Activated CD8-positive, alpha-beta T cell treated with anti-CD3 and anti-CD28 coated beads, Interleukin-2, amount 10 ng/mL, durations not matched to agents 7 days and 5 days (primary cell): ENCODE data around the gene STRAP. TPM values are rescaled to one million over a fixed set of nuclear protein-coding genes. Genes with fewer than 3 reads are reported as not detected.
"Not testable (repeated sequence)": the region's sequence is repeated elsewhere in the genome, so short reads cannot be mapped to it uniquely, and the experiment has no call there.

ENCODE experiments used
- ATAC-seq: fragments of 150-1000 bp; cut with Tn5 transposase; one replicate; pipeline ENCODE4 v1.10.0; 2021; ENCODE audit warnings: moderate library complexity
- CTCF ChIA-PET: fragments of 350-600 bp; sonication (Branson Sonifier 250); formaldehyde crosslinking; loops from one replicate; lab custom pipeline; 2021; ENCODE audit warnings: antibody characterized with exemption; lab: Charles Lee
- POLR2A ChIA-PET: fragments of 350-600 bp; sonication (Branson Sonifier 250); formaldehyde crosslinking; loops from one replicate; lab custom pipeline; 2021; ENCODE audit warnings: antibody characterized with exemption; lab: Charles Lee
- DNase-seq: peaks from one replicate; pipeline ENCODE4 v3.0.0-alpha.2; 2020
- H3K27ac Mint-ChIP-seq: one replicate; pipeline ENCODE4 v1.8.0; 2021; ENCODE audit warnings: mild to moderate bottlenecking, mixed read lengths
- H3K27me3 Mint-ChIP-seq: one replicate; pipeline ENCODE4 v1.8.0; 2021; ENCODE audit warnings: low read depth, mixed read lengths
- H3K36me3 Mint-ChIP-seq: one replicate; pipeline ENCODE4 v1.8.0; 2021; ENCODE audit warnings: low read depth, mixed read lengths
- H3K4me1 Mint-ChIP-seq: one replicate; pipeline ENCODE4 v1.8.0; 2021; ENCODE audit warnings: low read depth, mixed read lengths
- H3K4me3 Mint-ChIP-seq: one replicate; pipeline ENCODE4 v1.8.0; 2021; ENCODE audit warnings: mild to moderate bottlenecking, mixed read lengths
- H3K9me3 Mint-ChIP-seq: one replicate; pipeline ENCODE4 v1.8.0; 2022; ENCODE audit warnings: mixed read lengths; ENCODE audit not compliant: insufficient read depth
- total RNA-seq, 2 experiments: library from RNA; stranded (reverse); gene quantifications; one replicate each; pipeline ENCODE4 v1.2.3, GENCODE V29; 2021

STRAP gene
- total RNA-seq, 2 experiments from 2014 or later = 87.5 to 90.8 TPM

DNA sequence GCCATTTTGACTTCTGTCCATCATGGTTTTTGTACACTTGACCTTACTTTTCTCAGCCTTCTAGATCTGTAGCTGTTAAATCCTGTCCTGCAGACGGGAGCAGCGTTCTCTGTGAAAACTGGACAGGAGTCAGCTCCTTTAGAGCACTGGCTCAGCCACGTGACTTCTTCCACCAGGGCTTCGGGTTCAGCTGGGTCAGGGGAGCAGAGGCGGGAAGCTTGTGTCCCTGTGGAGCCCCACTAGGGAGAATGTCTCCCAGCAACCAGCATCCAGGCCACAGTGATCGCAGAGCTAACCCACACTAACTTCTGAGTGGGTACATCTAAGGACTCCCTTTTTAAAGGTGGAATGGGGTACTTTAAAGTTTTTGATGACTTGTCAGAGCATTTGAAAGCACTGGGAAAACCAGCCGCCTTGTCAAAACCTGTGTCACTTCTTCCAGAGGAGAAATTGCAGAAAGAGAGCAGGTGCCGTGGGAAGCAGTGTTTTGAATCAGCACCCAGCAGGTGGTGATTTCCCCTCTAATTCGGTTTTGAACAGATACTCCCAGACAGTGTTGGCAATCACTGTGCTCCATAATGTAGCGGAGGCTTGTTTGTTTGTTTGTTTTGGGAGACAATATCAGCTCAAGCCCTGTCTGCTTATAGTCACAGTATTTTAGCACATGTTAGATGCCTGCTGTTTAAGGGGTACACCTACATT is 46.8 kb downstream of the STRAP start:
- no peaks in the 10 kb centered on the region for H3K27me3 Mint-ChIP-seq
- H3K27ac Mint-ChIP-seq = no peak overlapping the region
- no peaks in the 10 kb centered on the region for H3K9me3 Mint-ChIP-seq
- no peak overlapping the region for H3K4me3 Mint-ChIP-seq
- no peaks in the 10 kb centered on the region for H3K4me1 Mint-ChIP-seq
- DNase-seq (no peak), ATAC-seq (no peak)
- CTCF ChIA-PET = no interaction called here
- peaks cover 3% of the 10 kb centered on the region for H3K36me3 Mint-ChIP-seq
- POLR2A ChIA-PET = no interaction called here

DNA sequence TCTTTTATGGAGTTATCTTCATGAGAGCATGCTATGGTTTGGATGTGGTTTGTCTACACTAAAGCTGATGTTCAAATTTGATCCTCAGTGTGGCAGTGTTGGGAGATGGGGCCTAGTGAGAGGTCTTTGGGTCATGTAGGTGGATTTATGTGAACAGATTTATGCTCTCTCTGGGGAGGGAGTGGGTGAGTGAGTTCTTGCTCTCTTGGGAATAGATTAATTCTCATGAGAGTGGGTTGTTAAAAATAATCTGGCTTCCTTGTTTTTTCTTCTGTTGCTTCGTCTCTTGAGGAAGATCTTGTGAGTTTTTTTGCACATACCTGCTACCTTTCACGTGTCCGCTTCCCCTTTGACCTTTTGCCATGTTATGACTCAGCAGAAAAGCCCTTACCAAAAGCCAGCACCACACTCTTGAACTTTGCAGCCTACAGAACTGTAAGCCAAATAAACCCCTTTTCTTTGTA is 49.4 kb downstream of the STRAP start:
- Mint-ChIP-seq H3K36me3 (no peaks in the 10 kb centered on the region), H3K27me3 (no peaks in the 10 kb centered on the region), H3K4me1 (no peaks in the 10 kb centered on the region), H3K4me3 (no peak overlapping the region), H3K27ac (no peak overlapping the region), H3K9me3 (peaks cover 4% of the 10 kb centered on the region)
- DNase-seq (no peak), ATAC-seq (no peak)
- CTCF ChIA-PET = no interaction called here
- POLR2A ChIA-PET = no interaction called here

DNA sequence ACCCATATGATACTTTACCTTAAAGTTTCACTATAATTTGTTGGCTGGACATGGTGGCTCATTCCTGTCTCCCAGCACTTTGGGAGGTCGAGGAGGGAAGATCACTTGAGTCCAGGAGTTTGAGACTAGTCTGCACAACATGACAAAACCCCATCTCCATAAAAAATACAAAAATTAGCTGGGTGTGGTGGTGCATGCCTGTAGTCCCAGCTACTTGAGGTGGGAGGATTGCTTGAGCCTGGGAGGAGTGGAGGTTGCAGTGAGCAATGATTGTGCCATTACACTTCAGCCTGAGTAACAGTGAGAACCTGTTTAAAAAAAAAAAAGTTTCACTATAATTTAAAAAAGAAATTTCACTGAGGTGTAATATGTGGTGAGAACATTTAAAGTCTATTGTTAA is 50.1 kb downstream of the STRAP start:
- no peak for DNase-seq
- H3K27me3 Mint-ChIP-seq = no peaks in the 10 kb centered on the region
- H3K4me3 Mint-ChIP-seq = no peak overlapping the region
- ChIA-PET CTCF (no interaction called here), POLR2A (no interaction called here)
- no peaks in the 10 kb centered on the region for H3K36me3 Mint-ChIP-seq
- H3K4me1 Mint-ChIP-seq = no peaks in the 10 kb centered on the region
- no peak for ATAC-seq
- H3K27ac Mint-ChIP-seq = no peak overlapping the region
- H3K9me3 Mint-ChIP-seq = peaks cover 4% of the 10 kb centered on the region

DNA sequence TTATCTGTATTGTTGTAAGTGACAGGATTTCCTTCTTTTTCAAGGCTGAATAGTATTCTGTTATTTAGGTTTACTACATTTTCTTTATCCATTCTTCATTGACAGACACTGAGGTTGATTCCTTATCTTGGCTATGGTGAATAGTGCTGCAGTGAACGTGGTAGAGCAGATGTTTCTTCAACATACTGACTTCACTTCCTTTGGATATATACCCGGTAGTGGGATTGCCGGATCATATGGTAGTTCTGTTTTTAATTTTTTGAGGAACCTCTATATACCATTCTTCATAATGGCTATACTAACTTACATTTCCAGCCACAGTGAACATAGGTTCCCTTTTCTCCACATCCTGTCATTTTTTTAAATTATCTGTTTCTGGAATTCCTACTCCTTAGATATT is 50.8 kb downstream of the STRAP start:
- peaks cover 11% of the 10 kb centered on the region for H3K9me3 Mint-ChIP-seq
- H3K27me3 Mint-ChIP-seq = no peaks in the 10 kb centered on the region
- ChIA-PET CTCF (no interaction called here), POLR2A (no interaction called here)
- DNase-seq (no peak), ATAC-seq (no peak)
- no peak overlapping the region for H3K27ac Mint-ChIP-seq
- no peaks in the 10 kb centered on the region for H3K4me1 Mint-ChIP-seq
- peaks cover 1% of the 10 kb centered on the region for H3K36me3 Mint-ChIP-seq
- H3K4me3 Mint-ChIP-seq = no peak overlapping the region

DNA sequence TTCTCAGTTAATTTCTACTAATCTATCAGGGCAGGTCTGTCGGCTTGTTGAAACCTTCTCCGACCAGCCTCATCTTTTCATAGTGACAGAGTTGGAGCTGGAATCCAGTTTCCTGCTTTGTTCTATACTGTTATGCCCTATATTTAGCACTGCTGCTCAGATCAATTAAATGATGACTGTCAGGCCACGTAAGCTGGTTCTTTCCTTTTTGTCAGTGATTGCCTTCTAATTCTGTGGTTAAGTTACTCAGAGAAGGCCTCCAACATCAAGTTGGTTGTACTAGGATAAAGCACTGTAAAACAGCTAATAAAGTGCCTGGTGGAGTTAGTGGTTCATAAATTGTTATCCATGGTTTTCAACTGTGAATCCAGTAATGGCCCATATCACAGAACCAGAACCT is 51.6 kb downstream of the STRAP start:
- Mint-ChIP-seq H3K36me3 (peaks cover 2% of the 10 kb centered on the region), H3K9me3 (peaks cover 11% of the 10 kb centered on the region), H3K4me3 (no peak overlapping the region), H3K27me3 (no peaks in the 10 kb centered on the region), H3K4me1 (no peaks in the 10 kb centered on the region), H3K27ac (no peak overlapping the region)
- ChIA-PET CTCF (no interaction called here), POLR2A (no interaction called here)
- no peak for DNase-seq
- no peak for ATAC-seq

DNA sequence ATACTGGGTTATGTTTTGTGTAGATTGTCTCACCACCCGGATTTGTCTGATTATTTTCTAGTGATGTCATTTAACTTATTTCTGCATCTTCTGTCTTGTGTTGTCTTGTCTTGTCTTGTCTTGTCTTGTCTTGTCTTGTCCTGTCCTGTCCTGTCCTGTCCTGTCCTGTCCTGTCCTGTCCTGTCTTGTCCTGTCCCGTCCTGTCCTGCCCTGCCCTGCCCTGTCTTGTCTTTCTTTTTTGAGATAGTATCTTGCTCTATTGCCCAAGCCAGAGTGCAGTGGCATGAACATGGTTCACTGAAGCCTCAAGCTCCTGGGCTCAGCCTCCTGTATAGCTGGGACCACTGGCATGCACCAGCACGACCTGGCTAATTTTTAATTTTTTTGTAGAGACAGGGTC is 54.6 kb downstream of the STRAP start:
- peaks cover 3% of the 10 kb centered on the region for H3K4me1 Mint-ChIP-seq
- POLR2A ChIA-PET = interaction anchor here (1.0 kb wide), 1 partner anchor 60 kb away, joined by 3 read pairs; no protein-coding TSS in a partner anchor
- peaks cover 15% of the 10 kb centered on the region for H3K9me3 Mint-ChIP-seq
- ATAC-seq = no peak
- DNase-seq = no peak
- no peak overlapping the region for H3K4me3 Mint-ChIP-seq
- H3K27ac Mint-ChIP-seq = no peak overlapping the region
- peaks cover 11% of the 10 kb centered on the region for H3K36me3 Mint-ChIP-seq
- no peaks in the 10 kb centered on the region for H3K27me3 Mint-ChIP-seq
- CTCF ChIA-PET = no interaction called here

DNA sequence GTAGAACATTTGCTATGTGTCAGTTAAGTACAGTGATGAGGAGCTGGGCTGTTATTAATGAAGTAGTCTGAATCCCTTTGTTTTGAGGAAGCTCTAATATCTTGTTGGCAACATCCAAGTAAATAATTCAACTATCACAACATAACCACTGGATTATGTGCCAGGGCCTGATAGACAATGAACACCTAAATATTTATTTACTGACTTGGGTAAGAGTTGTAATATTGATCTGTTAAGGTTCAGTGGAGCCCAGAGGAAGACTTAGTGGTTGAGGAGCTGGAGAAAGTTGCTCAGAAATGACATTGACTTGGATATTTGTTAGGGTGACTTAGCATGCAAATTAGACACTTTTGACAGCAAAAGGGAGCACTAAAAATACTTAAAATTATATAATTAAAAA is 55.7 kb downstream of the STRAP start:
- ChIA-PET CTCF (no interaction called here), POLR2A (interaction anchor here (0.6 kb wide), 1 partner anchor 1103 kb away, joined by 3 read pairs; no protein-coding TSS in a partner anchor)
- no peaks in the 10 kb centered on the region for H3K27me3 Mint-ChIP-seq
- H3K4me3 Mint-ChIP-seq = no peak overlapping the region
- peaks cover 3% of the 10 kb centered on the region for H3K4me1 Mint-ChIP-seq
- ATAC-seq = no peak
- peaks cover 11% of the 10 kb centered on the region for H3K36me3 Mint-ChIP-seq
- DNase-seq = no peak
- H3K9me3 Mint-ChIP-seq = peaks cover 15% of the 10 kb centered on the region
- no peak overlapping the region for H3K27ac Mint-ChIP-seq

DNA sequence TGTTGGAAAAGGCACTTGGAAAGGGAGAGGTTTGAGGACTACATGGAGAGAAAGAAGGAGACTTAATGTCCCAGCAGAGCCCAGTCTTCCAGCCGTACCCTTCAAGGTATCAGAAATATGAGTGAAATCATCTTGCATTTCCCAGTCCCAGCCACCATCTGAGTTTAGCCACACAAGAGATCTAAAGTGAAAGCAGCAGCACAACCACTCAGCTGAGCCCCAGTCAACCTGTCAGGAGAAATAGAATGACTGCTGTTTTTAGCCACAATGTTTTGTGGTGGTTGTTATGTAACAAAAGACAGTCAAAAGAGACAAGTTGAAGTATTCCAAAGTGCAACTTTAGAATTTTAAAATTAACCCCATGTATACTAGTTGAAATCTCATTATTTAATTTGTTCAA is 56.9 kb downstream of the STRAP start:
- DNase-seq = no peak
- ATAC-seq = no peak
- Mint-ChIP-seq H3K9me3 (peaks cover 15% of the 10 kb centered on the region), H3K36me3 (peaks cover 11% of the 10 kb centered on the region), H3K27ac (no peak overlapping the region), H3K27me3 (no peaks in the 10 kb centered on the region), H3K4me1 (peaks cover 3% of the 10 kb centered on the region), H3K4me3 (no peak overlapping the region)
- POLR2A ChIA-PET = no interaction called here
- CTCF ChIA-PET = interaction anchor here (1.4 kb wide), 1 partner anchor 407 kb away, joined by 3 read pairs; no protein-coding TSS in a partner anchor

DNA sequence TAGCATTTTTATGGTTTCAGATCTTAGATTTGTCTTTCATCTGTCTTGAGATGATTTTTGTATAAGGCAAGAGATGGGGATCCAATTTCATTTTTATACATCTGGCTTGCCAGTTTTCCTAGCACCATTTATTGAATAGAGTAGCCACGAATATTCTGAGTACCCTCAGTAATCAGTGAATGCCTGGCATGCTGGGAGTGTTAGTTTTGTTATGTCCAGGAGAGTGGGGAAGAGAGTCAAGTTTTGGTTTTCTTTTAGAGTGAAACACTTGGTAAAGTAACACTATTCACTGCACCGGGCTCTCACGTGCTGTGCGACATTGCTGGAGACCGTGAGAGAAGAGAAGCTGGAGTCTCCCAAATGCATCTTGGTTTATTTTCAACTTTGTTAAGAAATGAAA is 60.3 kb downstream of the STRAP start:
- Mint-ChIP-seq H3K27me3 (no peaks in the 10 kb centered on the region), H3K4me3 (no peak overlapping the region), H3K27ac (no peak overlapping the region), H3K36me3 (peaks cover 13% of the 10 kb centered on the region), H3K9me3 (peaks cover 22% of the 10 kb centered on the region), H3K4me1 (peaks cover 3% of the 10 kb centered on the region)
- POLR2A ChIA-PET = no interaction called here
- CTCF ChIA-PET = no interaction called here
- DNase-seq (no peak), ATAC-seq (no peak)

DNA sequence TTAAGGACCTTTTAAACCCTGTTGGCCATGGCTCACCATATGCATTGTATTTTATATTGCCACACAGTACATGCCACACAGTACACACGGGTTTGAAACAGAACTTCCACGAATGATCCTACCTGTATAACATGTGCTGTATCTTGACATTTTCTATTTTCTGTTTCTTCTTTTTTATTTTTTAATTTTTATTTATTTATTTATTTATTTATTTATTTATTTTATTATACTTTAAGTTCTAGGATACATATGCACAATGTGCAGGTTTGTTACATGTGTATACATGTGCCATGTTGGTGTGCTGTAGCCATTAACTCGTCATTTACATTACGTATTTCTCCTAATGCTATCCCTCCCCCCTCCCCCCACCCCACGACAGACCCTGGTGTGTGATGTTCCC is 61.3 kb downstream of the STRAP start:
- not testable (repeated sequence) for DNase-seq

DNA sequence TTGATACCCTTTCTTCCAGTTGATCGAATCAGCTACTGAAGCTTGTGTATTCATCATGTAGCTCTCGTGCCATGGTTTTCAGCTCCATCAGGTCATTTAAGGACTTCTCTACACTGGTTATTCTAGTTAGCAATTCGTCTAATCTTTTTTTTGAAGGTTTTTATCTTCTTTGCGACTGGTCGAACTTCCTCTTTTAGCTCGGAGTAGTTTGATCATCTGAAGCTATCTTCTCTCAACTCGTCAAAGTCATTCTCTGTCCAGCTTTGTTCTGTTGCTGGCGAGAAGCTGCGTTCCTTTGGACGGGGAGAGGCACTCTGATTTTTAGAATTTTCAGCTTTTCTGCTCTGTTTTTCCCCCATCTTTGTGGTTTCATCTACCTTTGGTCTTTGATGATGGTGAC is 66.3 kb downstream of the STRAP start:
- H3K4me1 Mint-ChIP-seq, H3K27ac Mint-ChIP-seq, H3K4me3 Mint-ChIP-seq, H3K36me3 Mint-ChIP-seq, CTCF ChIA-PET, POLR2A ChIA-PET, H3K27me3 Mint-ChIP-seq, DNase-seq, ATAC-seq: not testable (repeated sequence)
- peaks cover 12% of the 10 kb centered on the region for H3K9me3 Mint-ChIP-seq

More for the DNA sequence above, 61.3 kb downstream of the STRAP start:
- H3K4me1 Mint-ChIP-seq, H3K4me3 Mint-ChIP-seq, POLR2A ChIA-PET, H3K27ac Mint-ChIP-seq, ATAC-seq, CTCF ChIA-PET, H3K27me3 Mint-ChIP-seq: not testable (repeated sequence)
- peaks cover 10% of the 10 kb centered on the region for H3K36me3 Mint-ChIP-seq
- H3K9me3 Mint-ChIP-seq = peaks cover 17% of the 10 kb centered on the region
